ENCODE measurements around the gene STOX2. TPM values are rescaled to one million over a fixed set of nuclear protein-coding genes. Genes with fewer than 3 reads are reported as not detected.

STOX2 gene
- total RNA-seq, 1 donor = 0.36 TPM

DNA sequence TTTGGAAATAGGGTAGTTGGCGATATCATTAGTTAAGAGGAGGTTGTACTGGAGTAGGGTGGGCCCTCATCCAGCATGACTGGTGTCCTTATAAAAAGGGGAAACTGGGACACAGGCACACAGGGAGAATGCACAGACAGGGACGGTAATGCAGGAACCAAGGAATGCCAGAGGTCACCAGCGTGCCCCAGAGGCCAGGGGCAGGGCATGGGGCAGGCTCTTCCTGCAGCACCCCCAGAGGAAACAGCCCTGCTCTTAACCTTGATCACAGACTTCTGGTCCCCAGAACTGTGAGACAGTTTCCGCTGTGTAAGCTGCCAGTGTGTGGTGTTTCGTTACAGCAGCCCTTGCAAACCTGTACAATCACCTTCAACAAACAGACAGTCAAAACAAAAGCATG is 15.9 kb upstream of the STOX2 start:
- Histone ChIP-seq H3K9me3 (ENCODE audit: low read depth, low read length) (no peaks in the 10 kb centered on the region), H3K27me3 (ENCODE audit: insufficient read depth, low read length) (no peaks in the 10 kb centered on the region), H2AFZ (ENCODE audit: low read length) (no peak overlapping the region), H3K27ac (ENCODE audit: low read depth, low read length) (no peak overlapping the region), H3K36me3 (ENCODE audit: insufficient read depth, low read length) (no peaks in the 10 kb centered on the region), H3K79me2 (ENCODE audit: insufficient read depth, low read length) (no peaks in the 10 kb centered on the region), H4K20me1 (ENCODE audit: insufficient read depth, low read length) (no peaks in the 10 kb centered on the region), H3K4me3 (ENCODE audit: insufficient read depth, low read length) (no peak overlapping the region), H3K4me1 (ENCODE audit: insufficient read depth, low read length) (no peaks in the 10 kb centered on the region), H3K4me2 (ENCODE audit: insufficient read depth, low read length) (no peak overlapping the region)
- no peak for DNase-seq (ENCODE audit: insufficient read length, low spot score, missing footprints)
- TF ChIP-seq CTCF (IDR thresholded peaks at IDR 0.05; ENCODE audit: extremely low read depth, low read depth, low read length) = no peak

DNA sequence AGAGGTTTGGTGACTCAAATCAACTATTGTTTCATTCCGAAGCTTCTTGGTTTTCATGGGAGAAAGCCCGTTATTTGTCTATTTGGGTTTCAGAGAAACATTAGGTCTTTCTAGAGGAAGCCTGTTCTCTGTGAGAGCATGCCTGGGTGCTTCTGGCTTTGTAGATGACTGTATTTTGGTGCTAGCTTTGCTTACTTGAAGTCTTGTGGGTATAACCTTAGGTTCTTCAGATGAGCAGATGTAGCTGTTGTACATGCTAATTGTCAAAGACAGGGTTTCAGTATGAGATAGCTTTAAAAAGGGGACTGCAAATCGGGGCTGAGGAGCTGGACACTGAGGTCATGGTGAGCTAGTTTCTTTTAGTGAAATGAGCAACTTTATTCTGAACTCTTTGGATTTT is 7.9 kb upstream of the STOX2 start:
- no peaks in the 10 kb centered on the region for H4K20me1 ChIP-seq (ENCODE audit: insufficient read depth, low read length)
- H2AFZ ChIP-seq (ENCODE audit: low read length) = no peak overlapping the region
- H3K4me3 ChIP-seq (ENCODE audit: insufficient read depth, low read length) = no peak overlapping the region
- no peak overlapping the region for H3K4me2 ChIP-seq (ENCODE audit: insufficient read depth, low read length)
- no peaks in the 10 kb centered on the region for H3K4me1 ChIP-seq (ENCODE audit: insufficient read depth, low read length)
- no peak for TF ChIP-seq CTCF (IDR thresholded peaks at IDR 0.05; ENCODE audit: extremely low read depth, low read depth, low read length)
- H3K27ac ChIP-seq (ENCODE audit: low read depth, low read length) = no peak overlapping the region
- no peaks in the 10 kb centered on the region for H3K79me2 ChIP-seq (ENCODE audit: insufficient read depth, low read length)
- DNase-seq (ENCODE audit: insufficient read length, low spot score, missing footprints) = no peak
- H3K36me3 ChIP-seq (ENCODE audit: insufficient read depth, low read length) = no peaks in the 10 kb centered on the region
- H3K27me3 ChIP-seq (ENCODE audit: insufficient read depth, low read length) = no peaks in the 10 kb centered on the region
- H3K9me3 ChIP-seq (ENCODE audit: low read depth, low read length) = no peaks in the 10 kb centered on the region

- Histone ChIP-seq H3K4me2 (ENCODE audit: insufficient read depth, low read length) (no peak overlapping the region), H3K36me3 (ENCODE audit: insufficient read depth, low read length) (no peaks in the 10 kb centered on the region), H2AFZ (ENCODE audit: low read length) (no peak overlapping the region), H4K20me1 (ENCODE audit: insufficient read depth, low read length) (no peaks in the 10 kb centered on the region), H3K9me3 (ENCODE audit: low read depth, low read length) (no peaks in the 10 kb centered on the region), H3K27ac (ENCODE audit: low read depth, low read length) (no peak overlapping the region), H3K79me2 (ENCODE audit: insufficient read depth, low read length) (no peaks in the 10 kb centered on the region), H3K4me1 (ENCODE audit: insufficient read depth, low read length) (no peaks in the 10 kb centered on the region), H3K4me3 (ENCODE audit: insufficient read depth, low read length) (no peak overlapping the region), H3K27me3 (ENCODE audit: insufficient read depth, low read length) (no peaks in the 10 kb centered on the region)
- no peak for TF ChIP-seq CTCF (IDR thresholded peaks at IDR 0.05; ENCODE audit: extremely low read depth, low read depth, low read length)
- no peak for DNase-seq (ENCODE audit: insufficient read length, low spot score, missing footprints)
These were observed 6.7 kb upstream of the STOX2 start for GRCh38 chr4:183898456-183898855.

GRCh38 chr4:183903021-183903760 is 1.9 kb upstream of the STOX2 start:
- H3K4me2 ChIP-seq (ENCODE audit: insufficient read depth, low read length) = no peak overlapping the region
- H3K27me3 ChIP-seq (ENCODE audit: insufficient read depth, low read length) = peaks cover 16% of the 10 kb centered on the region
- H2AFZ ChIP-seq (ENCODE audit: low read length) = no peak overlapping the region
- no peaks in the 10 kb centered on the region for H3K9me3 ChIP-seq (ENCODE audit: low read depth, low read length)
- TF ChIP-seq CTCF (IDR thresholded peaks at IDR 0.05; ENCODE audit: extremely low read depth, low read depth, low read length) = no peak
- no peaks in the 10 kb centered on the region for H4K20me1 ChIP-seq (ENCODE audit: insufficient read depth, low read length)
- H3K4me1 ChIP-seq (ENCODE audit: insufficient read depth, low read length) = no peaks in the 10 kb centered on the region
- no peak for DNase-seq (ENCODE audit: insufficient read length, low spot score, missing footprints)
- H3K79me2 ChIP-seq (ENCODE audit: insufficient read depth, low read length) = no peaks in the 10 kb centered on the region
- H3K4me3 ChIP-seq (ENCODE audit: insufficient read depth, low read length) = no peak overlapping the region
- H3K36me3 ChIP-seq (ENCODE audit: insufficient read depth, low read length) = no peaks in the 10 kb centered on the region
- no peak overlapping the region for H3K27ac ChIP-seq (ENCODE audit: low read depth, low read length)

Data from osteoblast (primary cell).